ENCODE data around the gene TTC38. TPM values are rescaled to one million over a fixed set of nuclear protein-coding genes. Genes with fewer than 3 reads are reported as not detected.

Gene TTC38
- total and polyA plus RNA-seq, 2 donors (not counting 3 experiments of a cell fraction or from before 2014, with no cell fraction given) = 31.6 to 39.7 TPM

- CTCF ChIA-PET = interaction anchor here (1.0 to 3.0 kb wide), 6 partner anchors 9 to 176 kb away, joined by 3 to 12 read pairs (median 4); partner anchors contain the start of genes CDPF1 and TTC38
- H3K79me2 ChIP-seq (ENCODE audit: control insufficient read depth, insufficient read depth, low read length) = peaks cover 41% of the 10 kb centered on the region
- peak within 1 kb of the TSS; percentile 54 for H3K9ac ChIP-seq (replicated peaks; ENCODE audit: extremely low read depth, insufficient read depth, low read length)
- H4K20me1 ChIP-seq (replicated peaks; ENCODE audit: control insufficient read depth, extremely low read depth, insufficient read depth, low read length) = no peaks in the 10 kb centered on the region
- POLR2A ChIA-PET = interaction anchor here (1.2 kb wide), 1 partner anchor 29 kb away, joined by 3 read pairs; the partner anchor contains the start of gene TTC38
- peak within 1 kb of the TSS; percentile 53 for H3K4me2 ChIP-seq (ENCODE audit: insufficient read depth, low read length)
- peaks cover 8 to 16% of the 10 kb centered on the region in 2 experiments for H3K36me3 ChIP-seq (ENCODE audit: control insufficient read depth in 2 of 2, extremely low read depth in 1 of 2, insufficient read depth in 2 of 2, low read length in 2 of 2)
- TF ChIP-seq POLR2AphosphoS5 (IDR thresholded peaks at IDR 0.05; ENCODE audit: insufficient read depth, low read depth, low read length) = peak; percentile 70
- peak; percentile 71 for TF ChIP-seq POLR2A (IDR thresholded peaks at IDR 0.05; ENCODE audit: low read depth, low read length)
- peak; percentile 8 for TF ChIP-seq MYC (IDR thresholded peaks at IDR 0.05; ENCODE audit: low read depth, low read length)
- TF ChIP-seq JUN (IDR thresholded peaks at IDR 0.05; ENCODE audit: borderline replicate concordance, insufficient read depth, insufficient read length, low read depth) = no peak
- H3K27ac ChIP-seq (ENCODE audit: insufficient read depth, low read depth, low read length) = peak within 1 kb of the TSS; percentile 65
- FAIRE-seq = peak; percentile 95
- peak within 1 kb of the TSS; percentile 42 to 75 (median 73) for H3K4me3 ChIP-seq (replicated peaks in 1 of 3; ENCODE audit: insufficient read depth in 1 of 3, low read depth in 1 of 3, low read length in 3 of 3)
- dilution Hi-C loops (cut with MboI; ENCODE audit: extremely low pct_ligation_motif_present, low sequenced_read_pairs) (no loop called here), intact Hi-C loops (cut with micrococcal nuclease) (loop anchor here (1.0 to 5.0 kb wide), 5 partner anchors 29 to 299 kb away; partner anchors contain the start of genes CDPF1 and TRMU)
- peak within 1 kb of the TSS; percentile 71 for H2AFZ ChIP-seq (ENCODE audit: low read depth, low read length)
- H3K4me1 ChIP-seq (ENCODE audit: control insufficient read depth, extremely low read depth, insufficient read depth, low read length) = peaks cover 14% of the 10 kb centered on the region
- H3K9me1 ChIP-seq (replicated peaks; ENCODE audit: control insufficient read depth, extremely low read depth, insufficient read depth, low read length) = no peaks in the 10 kb centered on the region
- TSS peak; percentile 55 for BruUV-seq (replicated peaks)
- DNase-seq (ENCODE audit: low read depth, low spot score) = peak; percentile 97
- H3K9me3 ChIP-seq (replicated peaks; ENCODE audit: control insufficient read depth, insufficient read depth, low read length) = no peaks in the 10 kb centered on the region
- no peaks in the 10 kb centered on the region for H3K27me3 ChIP-seq (ENCODE audit: control insufficient read depth in 2 of 2, insufficient read depth in 2 of 2, low read length in 2 of 2)
Measured at GRCh38 chr22:46296257-46297150, 28.7 kb downstream of the TTC38 start, which contains the start of gene GTSE1. Gene GTSE1 (plus strand): TSS chr22:46296870. CDS start chr22:46297401, 531 bp downstream.

All from endothelial cell of umbilical vein (primary cell).